NCI-H146 treated with DMSO at 0.1 percent for 48 hours (cell line): ENCODE data around the gene PDE5A.
"Not testable (repeated sequence)": the region's sequence is repeated elsewhere in the genome, so short reads cannot be mapped to it uniquely, and the experiment has no call there.

Experiments used
- DNase-seq: peaks from one replicate; lab custom pipeline; 2025; ENCODE audit not compliant: unreplicated experiment; lab: John Stamatoyannopoulos, UW

PDE5A gene

GRCh38 chr4:119628281-119629141, at the start of gene PDE5A:
TSS of gene PDE5A (minus strand) at chr4:119628804. CDS start at chr4:119628671, 133 bp downstream.
- peak; percentile 84 for DNase-seq

- DNase-seq = no peak
These were observed 47.5 kb upstream of the PDE5A start for GRCh38 chr4:119676101-119676500.

GRCh38 chr4:119675391-119675790, 46.8 kb upstream of the PDE5A start:
- DNase-seq = no peak

GRCh38 chr4:119672938-119673337, 44.3 kb upstream of the PDE5A start:
- DNase-seq = no peak

- no peak for DNase-seq
These were observed 43.5 kb upstream of the PDE5A start for GRCh38 chr4:119672086-119672485.

- no peak for DNase-seq
These were observed 42.6 kb upstream of the PDE5A start for GRCh38 chr4:119671205-119671604.

- DNase-seq = no peak
These were observed 39.2 kb upstream of the PDE5A start for GRCh38 chr4:119667802-119668201.

- DNase-seq = no peak
These were observed 38.1 kb upstream of the PDE5A start for GRCh38 chr4:119666653-119667091.

- no peak for DNase-seq
These were observed 37.1 kb upstream of the PDE5A start for GRCh38 chr4:119665752-119666151.

- DNase-seq = no peak
These were observed 35.7 kb upstream of the PDE5A start for GRCh38 chr4:119664168-119664907.

GRCh38 chr4:119663160-119663788, 34.7 kb upstream of the PDE5A start:
- no peak for DNase-seq

GRCh38 chr4:119662612-119663011, 34.0 kb upstream of the PDE5A start:
- DNase-seq = not testable (repeated sequence)

- no peak for DNase-seq
These were observed 32.6 kb upstream of the PDE5A start for GRCh38 chr4:119661231-119661630.

GRCh38 chr4:119659576-119659975, 31.0 kb upstream of the PDE5A start:
- DNase-seq = peak; percentile 41

- DNase-seq = no peak
These were observed 28.6 kb upstream of the PDE5A start for GRCh38 chr4:119657111-119657611.

GRCh38 chr4:119656342-119656741, 27.7 kb upstream of the PDE5A start:
- no peak for DNase-seq

GRCh38 chr4:119655111-119655837, 26.7 kb upstream of the PDE5A start:
- no peak for DNase-seq

- no peak for DNase-seq
These were observed 25.4 kb upstream of the PDE5A start for GRCh38 chr4:119653990-119654389.

GRCh38 chr4:119652998-119653397, 24.4 kb upstream of the PDE5A start:
- DNase-seq = no peak

GRCh38 chr4:119648398-119648797, 19.8 kb upstream of the PDE5A start:
- DNase-seq = no peak

GRCh38 chr4:119647558-119647957, 19.0 kb upstream of the PDE5A start:
- DNase-seq = no peak
